NCI-H774 (cell line): ENCODE measurements around the gene BMP2K.
A peak's percentile ranks its signal among the peaks of the same experiment; 100 is the strongest.

Experiments
- DNase-seq: peaks from one replicate; lab custom pipeline; 2025; lab: John Stamatoyannopoulos, UW

The BMP2K gene

GRCh38 chr4:78776079-78776728, at the start of gene BMP2K:
Gene BMP2K, plus strand, starts transcription at chr4:78776350. Its CDS starts 194 bp downstream, at chr4:78776544.
- DNase-seq = peak; percentile 73

GRCh38 chr4:78726546-78726945, 49.6 kb upstream of the BMP2K start:
- no peak for DNase-seq

- no peak for DNase-seq
Observed at GRCh38 chr4:78732332-78733104, 43.6 kb upstream of the BMP2K start.

GRCh38 chr4:78734441-78735162, 41.5 kb upstream of the BMP2K start:
- DNase-seq = no peak

- no peak for DNase-seq
Observed at GRCh38 chr4:78735697-78736096, 40.5 kb upstream of the BMP2K start.

- DNase-seq = no peak
Observed at GRCh38 chr4:78737035-78737434, 39.1 kb upstream of the BMP2K start.

- no peak for DNase-seq
Observed at GRCh38 chr4:78737973-78738372, 38.2 kb upstream of the BMP2K start.

- no peak for DNase-seq
Observed at GRCh38 chr4:78742300-78742699, 33.9 kb upstream of the BMP2K start.

GRCh38 chr4:78747475-78747922, 28.7 kb upstream of the BMP2K start:
- no peak for DNase-seq

- DNase-seq = no peak
Observed at GRCh38 chr4:78748381-78748780, 27.8 kb upstream of the BMP2K start.

- DNase-seq = no peak
Observed at GRCh38 chr4:78749258-78749971, 26.7 kb upstream of the BMP2K start.

- DNase-seq = no peak
Observed at GRCh38 chr4:78749972-78750727, 26.0 kb upstream of the BMP2K start.

GRCh38 chr4:78753091-78753490, 23.1 kb upstream of the BMP2K start:
- DNase-seq = no peak

- no peak for DNase-seq
Observed at GRCh38 chr4:78754872-78755271, 21.3 kb upstream of the BMP2K start.

- no peak for DNase-seq
Observed at GRCh38 chr4:78756137-78756536, 20.0 kb upstream of the BMP2K start.

GRCh38 chr4:78756776-78757175, 19.4 kb upstream of the BMP2K start:
- no peak for DNase-seq

- no peak for DNase-seq
Observed at GRCh38 chr4:78757574-78757973, 18.6 kb upstream of the BMP2K start.

- no peak for DNase-seq
Observed at GRCh38 chr4:78758085-78758484, 18.1 kb upstream of the BMP2K start.

- no peak for DNase-seq
Observed at GRCh38 chr4:78762529-78762928, 13.6 kb upstream of the BMP2K start.

- DNase-seq = no peak
Observed at GRCh38 chr4:78763251-78763650, 12.9 kb upstream of the BMP2K start.

GRCh38 chr4:78763763-78764387, 12.3 kb upstream of the BMP2K start:
- DNase-seq = no peak
